HG02798 (cell line): ENCODE data around the gene TMEM238L.

Experiments
- ATAC-seq: cut with Tn5 transposase; IDR thresholded peaks from one replicate; pipeline ENCODE4 v1.9.1; 2021; ENCODE audit warnings: mild to moderate bottlenecking; ENCODE audit not compliant: unreplicated experiment, poor library complexity

The TMEM238L gene

GRCh38 chr17:10752696-10753095, 51.2 kb downstream of the TMEM238L start:
- no peak for ATAC-seq

GRCh38 chr17:10751563-10751962, 52.3 kb downstream of the TMEM238L start:
- no peak for ATAC-seq

GRCh38 chr17:10750210-10750609, 53.7 kb downstream of the TMEM238L start:
- ATAC-seq: no peak

GRCh38 chr17:10748531-10749181, 55.2 kb downstream of the TMEM238L start:
- no peak for ATAC-seq

DNA sequence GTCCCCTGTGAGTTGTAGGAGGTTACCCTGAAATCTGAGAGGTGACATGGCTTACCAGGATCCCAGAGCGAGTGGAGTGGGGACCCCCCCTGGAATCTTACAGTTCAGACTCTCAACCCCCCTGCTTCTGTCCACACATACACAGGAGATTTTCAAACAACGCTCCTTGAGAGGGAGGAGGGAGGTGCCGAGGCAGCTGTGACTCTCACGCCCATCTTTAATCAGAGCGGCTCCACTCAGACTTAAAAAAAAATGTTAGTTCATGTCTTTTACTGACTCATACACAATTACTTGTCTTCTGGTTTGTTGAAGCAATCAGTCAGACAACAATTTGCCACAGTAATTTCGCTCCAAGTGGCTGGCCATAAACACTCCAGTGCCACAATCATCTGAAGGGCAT, 58.7 kb downstream of the TMEM238L start:
- ATAC-seq: no peak
